ENCODE data around the gene MATN3. TPM values are rescaled to one million over a fixed set of nuclear protein-coding genes. Genes with fewer than 3 reads are reported as not detected.

The MATN3 gene
- polyA plus RNA-seq, 1 of the 3 experiments (the other 2 are of a cell fraction), result 5.9 TPM

- Histone ChIP-seq H3K27ac (ENCODE audit: low read depth in 2 of 2, low read length in 1 of 2) (peak within 1 kb of the TSS; percentile 98 to 100), H2AFZ (ENCODE audit: low read depth) (peak within 1 kb of the TSS; percentile 79), H3F3A (replicated peaks; ENCODE audit: insufficient read depth) (peaks cover 3% of the 10 kb centered on the region), H3K4me3 (ENCODE audit: low read depth in 2 of 2, low read length in 1 of 2) (peak within 1 kb of the TSS; percentile 72 to 99), H3K9ac (peak within 1 kb of the TSS; percentile 85), H3K27me3 (ENCODE audit: insufficient read depth) (no peaks in the 10 kb centered on the region), H3K9me3 (no peaks in the 10 kb centered on the region), H3K4me1 (ENCODE audit: control insufficient read depth in 1 of 2, insufficient read depth in 2 of 2, low read depth in 1 of 2, low read length in 1 of 2) (peaks cover 11 to 30% of the 10 kb centered on the region in 2 experiments; a peak in 3 of 4 replicates), H3K9me2 (no peaks in the 10 kb centered on the region), H3K79me2 (ENCODE audit: insufficient read depth) (peaks cover 55% of the 10 kb centered on the region), H3K4me2 (peak within 1 kb of the TSS; percentile 72), H3K36me3 (replicated peaks in 1 of 2; ENCODE audit: control insufficient read depth in 1 of 2, insufficient read depth in 2 of 2, low read length in 1 of 2) (no peaks in the 10 kb centered on the region), H4K20me1 (ENCODE audit: insufficient read depth) (peaks cover 26% of the 10 kb centered on the region)
- ChIA-PET POLR2A (interaction anchor here (0.7 to 3.1 kb wide), 14 partner anchors 8 to 170 kb away, joined by 3 to 30 read pairs (median 4); partner anchors contain the start of genes MATN3 and WDR35), CTCF (interaction anchor here (0.7 to 6.3 kb wide), 14 partner anchors 9 to 96 kb away, joined by 3 to 54 read pairs (median 4); partner anchors contain the start of gene MATN3)
- WGBS (ENCODE audit: low lambda C conversion rate), result 1% methylated on average over 45 of the region's 45 CpGs
- DNase-seq, result peak; percentile 98
- peak; percentile 62 for TF ChIP-seq MXI1 (IDR thresholded peaks at IDR 0.05; ENCODE audit: low read depth, low read length)
- peak; percentile 18; the same call in 1 of the 2 replicates for TF ChIP-seq SMC3 (IDR thresholded peaks at IDR 0.05; ENCODE audit: low read depth, low read length)
- peak; percentile 17; the same call in 1 of the 2 replicates for TF ChIP-seq RAD21 (IDR thresholded peaks at IDR 0.05; ENCODE audit: low read length)
- TF ChIP-seq GATA2 (CRISPR knock-in tag; IDR thresholded peaks at IDR 0.05), result peak; percentile 54; the same call in 1 of the 2 replicates
- no peak for TF ChIP-seq TEAD4 (IDR thresholded peaks at IDR 0.05; ENCODE audit: borderline replicate concordance, insufficient read depth)
- peak; percentile 67; the same call in 1 of the 2 replicates for TF ChIP-seq NFIC (IDR thresholded peaks at IDR 0.05; ENCODE audit: borderline replicate concordance)
- TF ChIP-seq RFX5 (IDR thresholded peaks at IDR 0.05; ENCODE audit: low read length), result peak; percentile 76; the same call in 1 of the 2 replicates
- no peak for TF ChIP-seq EZH2phosphoT487 (IDR thresholded peaks at IDR 0.05; ENCODE audit: borderline replicate concordance, low read depth)
- no peak for TF ChIP-seq JUND (IDR thresholded peaks at IDR 0.05)
- peak; percentile 24; the same call in 1 of the 2 replicates for TF ChIP-seq REST (IDR thresholded peaks at IDR 0.05; ENCODE audit: low read depth, low read length)
- peak; percentile 88 for TF ChIP-seq NRF1 (IDR thresholded peaks at IDR 0.05; ENCODE audit: low read depth, low read length)
- TF ChIP-seq POLR2AphosphoS5 (IDR thresholded peaks at IDR 0.05; ENCODE audit: low read depth, low read length), result peak; percentile 93
- peak; percentile 70 for TF ChIP-seq CHD2 (IDR thresholded peaks at IDR 0.05; ENCODE audit: low read length, partially characterized antibody)
- TF ChIP-seq TAF1 (IDR thresholded peaks at IDR 0.05; ENCODE audit: borderline replicate concordance, low read depth, low read length), result peak; percentile 45; the same call in 1 of the 2 replicates
- TF ChIP-seq RCOR1 (IDR thresholded peaks at IDR 0.05; ENCODE audit: low read length), result peak; percentile 34
- peak; percentile 44 for TF ChIP-seq GABPA (IDR thresholded peaks at IDR 0.05; ENCODE audit: low read depth)
- 0 out of 2 replicates have a peak, but pooled peaks have one; percentile 9 for TF ChIP-seq TCF12 (IDR thresholded peaks at IDR 0.05)
- no peak; the same call in 1 of the 2 replicates for TF ChIP-seq MEF2A (IDR thresholded peaks at IDR 0.05; ENCODE audit: borderline replicate concordance, low read depth)
- no peak for TF ChIP-seq FOXJ3 (CRISPR knock-in tag; IDR thresholded peaks at IDR 0.05)
- TF ChIP-seq FOXM1 (IDR thresholded peaks at IDR 0.05; ENCODE audit: low read depth), result no peak
- TF ChIP-seq PBX3 (IDR thresholded peaks at IDR 0.05), result peak; percentile 99
- TF ChIP-seq RXRA (IDR thresholded peaks at IDR 0.05; ENCODE audit: borderline replicate concordance, low read depth), result no peak
- TF ChIP-seq USF2 (IDR thresholded peaks at IDR 0.05; ENCODE audit: borderline replicate concordance, low read depth, low read length), result peak; percentile 40; the same call in 1 of the 2 replicates
- TF ChIP-seq, protein P1, sequence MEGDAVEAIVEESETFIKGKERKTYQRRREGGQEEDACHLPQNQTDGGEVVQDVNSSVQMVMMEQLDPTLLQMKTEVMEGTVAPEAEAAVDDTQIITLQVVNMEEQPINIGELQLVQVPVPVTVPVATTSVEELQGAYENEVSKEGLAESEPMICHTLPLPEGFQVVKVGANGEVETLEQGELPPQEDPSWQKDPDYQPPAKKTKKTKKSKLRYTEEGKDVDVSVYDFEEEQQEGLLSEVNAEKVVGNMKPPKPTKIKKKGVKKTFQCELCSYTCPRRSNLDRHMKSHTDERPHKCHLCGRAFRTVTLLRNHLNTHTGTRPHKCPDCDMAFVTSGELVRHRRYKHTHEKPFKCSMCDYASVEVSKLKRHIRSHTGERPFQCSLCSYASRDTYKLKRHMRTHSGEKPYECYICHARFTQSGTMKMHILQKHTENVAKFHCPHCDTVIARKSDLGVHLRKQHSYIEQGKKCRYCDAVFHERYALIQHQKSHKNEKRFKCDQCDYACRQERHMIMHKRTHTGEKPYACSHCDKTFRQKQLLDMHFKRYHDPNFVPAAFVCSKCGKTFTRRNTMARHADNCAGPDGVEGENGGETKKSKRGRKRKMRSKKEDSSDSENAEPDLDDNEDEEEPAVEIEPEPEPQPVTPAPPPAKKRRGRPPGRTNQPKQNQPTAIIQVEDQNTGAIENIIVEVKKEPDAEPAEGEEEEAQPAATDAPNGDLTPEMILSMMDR (IDR thresholded peaks at IDR 0.05), result no peak
- TF ChIP-seq SIN3A (IDR thresholded peaks at IDR 0.05; ENCODE audit: borderline replicate concordance, low read depth, low read length), result peak; percentile 70; the same call in 1 of the 2 replicates
- peak; percentile 62; the same call in 1 of the 2 replicates for TF ChIP-seq YY1 (IDR thresholded peaks at IDR 0.05; ENCODE audit: low read depth)
Observed at GRCh38 chr2:20051532-20052228, 39.2 kb upstream of the MATN3 start, which contains the start of gene LAPTM4A. LAPTM4A (minus strand) TSS chr2:20051628; CDS start chr2:20051520, 108 bp downstream.

All from SK-N-SH (cell line).